T-helper 17 cell (primary cell): ENCODE data around the gene CCL1. TPM values are rescaled to one million over a fixed set of nuclear protein-coding genes. Genes with fewer than 3 reads are reported as not detected.
A peak's percentile ranks its signal among the peaks of the same experiment; 100 is the strongest.

ENCODE experiments used
- ATAC-seq: fragments of 150-1000 bp; cut with Tn5 transposase; 2 replicates; pipeline ENCODE4 v1.10.0; 2021; ENCODE audit warnings: mild to moderate bottlenecking, moderate library complexity
- DNase-seq, 3 donors: peaks; one replicate each; pipeline versions ENCODE4 v3.0.0 to v3.0.0-alpha.2; 2020 to 2021
- H3K9me3 ChIP-seq: one replicate; pipeline ENCODE4 v1.7.0; 2013; ENCODE audit warnings: low read length, mild to moderate bottlenecking; ENCODE audit not compliant: control insufficient read depth, poor library complexity, severe bottlenecking
- H3K27ac Mint-ChIP-seq: one replicate; pipeline ENCODE4 v1.8.0; 2022; ENCODE audit warnings: mild to moderate bottlenecking, moderate library complexity, mixed read lengths
- H3K27me3 Mint-ChIP-seq: one replicate; pipeline ENCODE4 v1.8.0; 2022; ENCODE audit warnings: mixed read lengths
- H3K36me3 Mint-ChIP-seq: one replicate; pipeline ENCODE4 v1.8.0; 2022; ENCODE audit warnings: low read depth, mixed read lengths
- H3K4me1 Mint-ChIP-seq: one replicate; pipeline ENCODE4 v1.8.0; 2022; ENCODE audit warnings: mild to moderate bottlenecking, mixed read lengths
- H3K4me3 Mint-ChIP-seq: one replicate; pipeline ENCODE4 v1.8.0; 2022; ENCODE audit warnings: mild to moderate bottlenecking, moderate library complexity, mixed read lengths
- total RNA-seq, 4 donors: library from RNA in 2 of 4; stranded (reverse) in 2 of 4; gene quantifications; one replicate each; pipeline ENCODE4 v1.2.3 and lab custom pipeline; 2022 to 2026

Gene CCL1
- total RNA-seq, 2 donors from 2014 or later, result not detected

- Mint-ChIP-seq H3K36me3 (no peaks in the 10 kb centered on the region), H3K4me3 (no peak overlapping the region), H3K27me3 (peaks cover 51% of the 10 kb centered on the region), H3K4me1 (peaks cover 13% of the 10 kb centered on the region), H3K27ac (no peak overlapping the region)
- H3K9me3 ChIP-seq, result no peaks in the 10 kb centered on the region
- no peak for DNase-seq
- ATAC-seq, result no peak
Observed at GRCh38 chr17:34365340-34365739, 2.3 kb upstream of the CCL1 start.

GRCh38 chr17:34364751-34365150 is 1.7 kb upstream of the CCL1 start:
- ATAC-seq (no peak), DNase-seq (no peak)
- Mint-ChIP-seq H3K27me3 (peaks cover 56% of the 10 kb centered on the region), H3K4me1 (peaks cover 13% of the 10 kb centered on the region), H3K27ac (no peak overlapping the region), H3K4me3 (no peak overlapping the region), H3K36me3 (no peaks in the 10 kb centered on the region)
- H3K9me3 ChIP-seq, result no peaks in the 10 kb centered on the region

- peak; percentile 78 for ATAC-seq
- peaks cover 85% of the 10 kb centered on the region for H3K27me3 Mint-ChIP-seq
- peaks cover 13% of the 10 kb centered on the region for H3K4me1 Mint-ChIP-seq
- H3K9me3 ChIP-seq, result no peaks in the 10 kb centered on the region
- peak overlapping the region; percentile 51 for H3K27ac Mint-ChIP-seq
- H3K4me3 Mint-ChIP-seq, result no peak overlapping the region
- peaks cover 4% of the 10 kb centered on the region for H3K36me3 Mint-ChIP-seq
- peak in 1 of 3 donors; percentile 39 for DNase-seq
Observed at GRCh38 chr17:34361478-34362061, 1.5 kb downstream of the CCL1 start.

- peak overlapping the region; percentile 51 for H3K27ac Mint-ChIP-seq
- H3K4me1 Mint-ChIP-seq, result peaks cover 13% of the 10 kb centered on the region
- peaks cover 4% of the 10 kb centered on the region for H3K36me3 Mint-ChIP-seq
- no peak overlapping the region for H3K4me3 Mint-ChIP-seq
- ATAC-seq (no peak), DNase-seq (no peak)
- peaks cover 86% of the 10 kb centered on the region for H3K27me3 Mint-ChIP-seq
- H3K9me3 ChIP-seq, result no peaks in the 10 kb centered on the region
Observed at GRCh38 chr17:34360601-34361270, 2.3 kb downstream of the CCL1 start.

- Mint-ChIP-seq H3K36me3 (peaks cover 4% of the 10 kb centered on the region), H3K4me3 (no peak overlapping the region), H3K4me1 (peaks cover 2% of the 10 kb centered on the region), H3K27me3 (peaks cover 77% of the 10 kb centered on the region), H3K27ac (no peak overlapping the region)
- no peak for ATAC-seq
- no peaks in the 10 kb centered on the region for H3K9me3 ChIP-seq
- DNase-seq, result no peak
Observed at GRCh38 chr17:34358631-34359030, 4.4 kb downstream of the CCL1 start.

- H3K4me1 Mint-ChIP-seq, result peaks cover 2% of the 10 kb centered on the region
- H3K4me3 Mint-ChIP-seq, result no peak overlapping the region
- peaks cover 4% of the 10 kb centered on the region for H3K36me3 Mint-ChIP-seq
- H3K9me3 ChIP-seq, result no peaks in the 10 kb centered on the region
- H3K27ac Mint-ChIP-seq, result no peak overlapping the region
- ATAC-seq (no peak), DNase-seq (no peak)
- H3K27me3 Mint-ChIP-seq, result peaks cover 65% of the 10 kb centered on the region
Observed at GRCh38 chr17:34357398-34357797, 5.6 kb downstream of the CCL1 start.

GRCh38 chr17:34356194-34356593 is 6.8 kb downstream of the CCL1 start, which contains the start of gene CCL13:
TSS of gene CCL13 (plus strand) at chr17:34356480. CDS start at chr17:34356527, 47 bp downstream.
- no peak within 1 kb of the TSS for H3K4me3 Mint-ChIP-seq

GRCh38 chr17:34354637-34355036 is 8.4 kb downstream of the CCL1 start:
- ATAC-seq (no peak), DNase-seq (no peak)
- H3K4me3 Mint-ChIP-seq, result no peak overlapping the region
- H3K9me3 ChIP-seq, result no peaks in the 10 kb centered on the region
- no peak overlapping the region for H3K27ac Mint-ChIP-seq
- H3K36me3 Mint-ChIP-seq, result peaks cover 4% of the 10 kb centered on the region
- H3K27me3 Mint-ChIP-seq, result peaks cover 55% of the 10 kb centered on the region
- no peaks in the 10 kb centered on the region for H3K4me1 Mint-ChIP-seq

More at GRCh38 chr17:34356194-34356593, 6.8 kb downstream of the CCL1 start, which contains the start of gene CCL13:
- DNase-seq (no peak), ATAC-seq (no peak)
- Mint-ChIP-seq H3K36me3 (peaks cover 4% of the 10 kb centered on the region), H3K27me3 (peaks cover 59% of the 10 kb centered on the region), H3K27ac (no peak within 1 kb of the TSS), H3K4me1 (peaks cover 2% of the 10 kb centered on the region)
- no peaks in the 10 kb centered on the region for H3K9me3 ChIP-seq

- peaks cover 48% of the 10 kb centered on the region for H3K27me3 Mint-ChIP-seq
- no peaks in the 10 kb centered on the region for H3K4me1 Mint-ChIP-seq
- no peak overlapping the region for H3K27ac Mint-ChIP-seq
- no peaks in the 10 kb centered on the region for H3K36me3 Mint-ChIP-seq
- H3K4me3 Mint-ChIP-seq, result no peak overlapping the region
- ATAC-seq (no peak), DNase-seq (no peak)
- no peaks in the 10 kb centered on the region for H3K9me3 ChIP-seq
Observed at GRCh38 chr17:34352191-34352590, 10.8 kb downstream of the CCL1 start.

GRCh38 chr17:34351096-34351495 is 11.9 kb downstream of the CCL1 start:
- H3K9me3 ChIP-seq, result no peaks in the 10 kb centered on the region
- DNase-seq, result no peak
- no peaks in the 10 kb centered on the region for H3K36me3 Mint-ChIP-seq
- no peak overlapping the region for H3K27ac Mint-ChIP-seq
- peaks cover 48% of the 10 kb centered on the region for H3K27me3 Mint-ChIP-seq
- ATAC-seq, result no peak
- no peak overlapping the region for H3K4me3 Mint-ChIP-seq
- H3K4me1 Mint-ChIP-seq, result no peaks in the 10 kb centered on the region

- DNase-seq, result no peak
- ATAC-seq, result no peak
- H3K27me3 Mint-ChIP-seq, result peaks cover 40% of the 10 kb centered on the region
- no peaks in the 10 kb centered on the region for H3K4me1 Mint-ChIP-seq
- no peak overlapping the region for H3K27ac Mint-ChIP-seq
- H3K36me3 Mint-ChIP-seq, result no peaks in the 10 kb centered on the region
- no peak overlapping the region for H3K4me3 Mint-ChIP-seq
- no peaks in the 10 kb centered on the region for H3K9me3 ChIP-seq
Observed at GRCh38 chr17:34349751-34350150, 13.3 kb downstream of the CCL1 start.

- DNase-seq, result no peak
- Mint-ChIP-seq H3K4me3 (no peak overlapping the region), H3K27ac (no peak overlapping the region), H3K36me3 (no peaks in the 10 kb centered on the region), H3K27me3 (peaks cover 59% of the 10 kb centered on the region), H3K4me1 (peaks cover 2% of the 10 kb centered on the region)
- ATAC-seq, result no peak
- H3K9me3 ChIP-seq, result no peaks in the 10 kb centered on the region
Observed at GRCh38 chr17:34347063-34347462, 16.0 kb downstream of the CCL1 start.

GRCh38 chr17:34341916-34342315 is 21.1 kb downstream of the CCL1 start:
- H3K4me3 Mint-ChIP-seq, result no peak overlapping the region
- ATAC-seq (no peak), DNase-seq (no peak)
- H3K27ac Mint-ChIP-seq, result no peak overlapping the region
- H3K36me3 Mint-ChIP-seq, result no peaks in the 10 kb centered on the region
- H3K4me1 Mint-ChIP-seq, result peaks cover 2% of the 10 kb centered on the region
- no peaks in the 10 kb centered on the region for H3K9me3 ChIP-seq
- H3K27me3 Mint-ChIP-seq, result peaks cover 65% of the 10 kb centered on the region
